Measurements from ENCODE around the gene DYRK3.

- no peak for TF ChIP-seq PBX3 (IDR thresholded peaks at IDR 0.05; ENCODE audit: insufficient replicate concordance, low read depth, low read length)
- no peak for TF ChIP-seq CTCF (IDR thresholded peaks at IDR 0.05 in 2 of 3, conservative IDR thresholded peaks at IDR 0.05 in 1 of 3; ENCODE audit: control insufficient read depth in 2 of 3, extremely low read depth in 1 of 3, insufficient read depth in 1 of 3, low read depth in 3 of 3, low read length in 3 of 3)
- no peak for TF ChIP-seq RCOR1 (conservative IDR thresholded peaks at IDR 0.05; ENCODE audit: low read depth, low read length)
- TF ChIP-seq E2F8 (IDR thresholded peaks at IDR 0.05; ENCODE audit: low read depth, partially characterized antibody) = no peak
- no peak for TF ChIP-seq CBX3 (IDR thresholded peaks at IDR 0.05; ENCODE audit: borderline replicate concordance, low read depth)
- TF ChIP-seq NR2C2 (IDR thresholded peaks at IDR 0.05; ENCODE audit: borderline replicate concordance, control insufficient read depth, insufficient read length, low read depth) = no peak
- no peak for TF ChIP-seq SIN3A (IDR thresholded peaks at IDR 0.05; ENCODE audit: low read depth, low read length)
Measured at GRCh38 chr1:206604861-206605260, 30.5 kb upstream of the DYRK3 start.
